COLO829 (cell line): Measurements from ENCODE around the gene SYNJ2.
"Not testable (repeated sequence)": the region's sequence is repeated elsewhere in the genome, so short reads cannot be mapped to it uniquely, and the experiment has no call there.

ENCODE experiments used
- DNase-seq: peaks from one replicate; pipeline ENCODE4 v3.0.0; 2012; ENCODE audit warnings: low spot score

The SYNJ2 gene

GRCh38 chr6:157954150-157955117 lies 27.2 kb upstream of the SYNJ2 start:
- no peak for DNase-seq

DNA sequence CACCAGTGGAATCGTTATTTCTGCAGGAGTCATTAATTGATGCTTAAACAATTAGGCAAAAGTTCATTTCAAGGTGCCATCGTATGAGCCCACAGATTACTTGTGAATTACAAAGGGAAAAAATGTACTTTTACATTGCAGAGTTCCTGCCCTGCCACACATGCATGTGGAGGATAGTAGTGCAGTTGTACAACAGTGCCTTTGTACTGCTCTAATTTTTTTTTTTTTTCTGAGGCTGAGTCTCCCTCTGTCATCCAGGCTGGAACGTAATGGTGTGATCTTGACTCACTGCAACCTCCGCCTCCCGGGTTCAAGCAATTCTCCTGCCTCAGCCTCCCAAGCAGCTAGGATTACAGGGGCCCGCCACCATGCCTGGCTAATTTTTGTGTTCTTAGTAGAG lies 26.0 kb upstream of the SYNJ2 start:
- peak; percentile 17 for DNase-seq

DNA sequence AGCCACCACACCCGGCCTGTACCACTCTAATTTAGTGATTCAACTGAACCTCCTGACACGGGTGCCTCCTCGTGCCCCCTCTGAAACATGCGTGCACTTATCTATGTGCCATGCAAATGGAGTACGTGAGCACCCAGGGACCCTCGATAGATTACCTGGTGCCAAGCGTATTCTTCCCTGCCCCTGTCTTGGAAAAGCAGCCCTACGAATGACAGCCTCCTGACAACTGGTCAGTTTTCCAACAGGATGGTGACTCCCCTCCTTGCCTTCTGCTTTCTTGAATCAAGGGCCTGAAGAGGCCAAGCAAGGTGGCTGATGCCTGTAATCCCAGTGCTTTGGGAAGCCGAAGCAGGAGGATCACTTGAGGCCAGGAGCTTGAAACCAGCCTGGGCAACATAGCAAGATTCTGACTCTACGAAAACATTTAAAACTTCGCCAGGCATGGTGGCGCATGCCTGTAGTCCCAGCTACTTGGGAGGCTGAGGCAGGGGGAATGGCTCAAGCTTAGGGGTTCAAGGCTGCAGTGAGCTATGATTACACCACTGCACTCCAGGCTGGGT lies 25.4 kb upstream of the SYNJ2 start:
- no peak for DNase-seq

GRCh38 chr6:157959451-157960227 lies 22.0 kb upstream of the SYNJ2 start:
- no peak for DNase-seq

DNA sequence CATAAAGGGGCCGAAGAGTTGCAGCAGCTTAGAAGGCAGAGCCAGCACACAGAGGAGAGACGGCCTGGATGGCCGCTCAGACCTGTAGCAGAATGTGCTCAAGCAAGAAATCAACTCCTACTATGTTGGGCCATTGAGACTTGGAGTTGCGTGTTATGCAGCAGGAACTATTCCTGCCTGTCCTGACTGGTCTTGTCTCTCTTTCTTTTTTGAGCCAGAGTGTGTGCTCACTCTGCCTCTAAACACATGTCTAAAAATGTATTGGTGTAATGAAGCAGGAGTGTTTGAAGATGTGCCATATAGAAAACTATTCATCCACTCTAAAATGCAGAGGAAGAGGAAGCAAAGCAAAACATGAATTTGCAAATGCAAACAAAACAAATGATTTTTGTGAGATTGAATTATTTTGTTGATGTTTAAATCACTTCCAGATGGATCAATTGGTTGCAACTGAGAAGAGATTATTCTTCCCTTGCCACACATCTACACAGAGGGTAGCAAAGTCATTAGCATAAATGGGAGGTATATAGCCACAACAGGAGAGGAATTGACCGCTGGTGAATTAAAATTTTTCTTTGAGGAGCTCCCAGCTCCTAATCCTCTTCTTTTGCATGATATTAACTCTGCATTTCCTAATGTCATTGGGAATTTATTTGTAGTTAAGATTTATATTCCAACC lies 20.4 kb upstream of the SYNJ2 start:
- DNase-seq: no peak

- DNase-seq: no peak
These were observed 19.7 kb upstream of the SYNJ2 start for GRCh38 chr6:157961832-157962575.

DNA sequence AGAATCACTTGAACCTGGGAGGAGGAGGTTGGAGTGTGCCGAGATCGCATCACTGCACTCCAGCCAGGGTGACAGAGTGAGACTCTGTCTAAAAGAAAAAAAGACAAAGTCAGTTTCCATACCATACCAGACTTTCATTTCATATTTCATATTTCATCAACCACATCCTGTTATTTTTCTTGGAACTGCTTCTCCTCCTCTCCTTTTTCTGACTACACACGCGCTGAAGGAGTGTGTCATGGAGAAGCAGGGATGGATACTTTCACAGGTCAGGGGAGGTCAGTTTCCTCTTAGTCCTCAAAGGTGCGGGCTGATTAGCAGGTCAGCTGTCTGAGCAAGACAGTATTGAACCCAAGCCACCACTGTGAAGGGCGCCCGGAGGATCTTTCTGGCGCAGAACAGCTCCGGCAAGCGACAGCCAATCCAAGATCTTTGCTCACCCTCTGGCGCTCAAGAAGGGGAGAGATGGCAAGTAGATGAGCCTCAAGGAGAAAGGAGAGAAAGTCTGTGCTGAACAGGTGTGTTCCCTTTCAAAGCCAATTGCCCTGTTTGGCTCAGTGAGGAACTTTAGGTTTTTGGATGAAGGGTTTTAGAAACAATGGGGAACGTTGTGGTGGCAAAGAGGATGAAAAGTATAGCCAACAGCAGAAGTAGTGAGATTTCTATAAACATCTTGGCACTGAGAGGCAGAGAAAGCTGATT lies 18.9 kb upstream of the SYNJ2 start:
- DNase-seq: no peak

- no peak for DNase-seq
These were observed 17.6 kb upstream of the SYNJ2 start for GRCh38 chr6:157964100-157964499.

GRCh38 chr6:157965387-157965786 lies 16.3 kb upstream of the SYNJ2 start:
- DNase-seq: no peak

DNA sequence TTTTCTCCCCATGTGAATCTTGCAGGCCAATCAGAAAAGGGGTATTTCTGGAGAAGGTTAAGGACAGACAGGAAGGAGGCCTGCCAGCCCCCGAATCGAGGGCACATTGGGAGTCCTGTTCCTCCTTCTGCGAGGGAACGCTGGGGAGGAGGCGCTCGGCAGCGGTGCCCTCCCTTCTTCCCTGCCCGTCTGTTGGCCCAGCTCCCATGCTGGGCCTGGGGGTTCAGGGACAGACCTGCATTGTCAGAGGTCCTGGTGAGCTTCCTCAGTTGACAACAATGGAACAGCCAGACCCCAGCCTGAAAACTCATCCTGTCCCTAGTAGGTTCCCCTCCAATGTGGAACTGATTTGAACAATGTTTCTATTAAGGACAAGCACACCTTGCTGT lies 15.1 kb upstream of the SYNJ2 start:
- DNase-seq: no peak

- no peak for DNase-seq
These were observed 14.6 kb upstream of the SYNJ2 start for GRCh38 chr6:157967020-157967419.

DNA sequence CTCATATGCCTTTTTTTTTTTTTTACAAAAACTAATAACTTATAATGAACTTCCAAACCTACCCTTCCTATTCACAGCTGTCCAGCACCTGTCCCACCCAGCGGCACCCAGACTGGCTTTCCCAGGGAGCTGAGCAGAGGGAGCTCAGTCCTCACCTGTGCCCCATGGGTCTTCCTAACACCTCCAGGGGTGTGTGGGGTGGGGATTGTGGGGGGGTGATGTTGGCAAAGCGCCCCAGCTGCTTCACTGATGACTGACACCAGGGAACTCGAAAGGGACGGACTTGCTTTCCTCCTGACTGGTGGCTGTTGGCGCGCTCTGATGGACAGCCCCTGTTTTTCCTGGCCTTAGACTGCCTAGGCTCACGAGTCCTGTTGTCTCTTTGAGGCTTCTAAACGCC lies 14.2 kb upstream of the SYNJ2 start:
- DNase-seq: no peak

DNA sequence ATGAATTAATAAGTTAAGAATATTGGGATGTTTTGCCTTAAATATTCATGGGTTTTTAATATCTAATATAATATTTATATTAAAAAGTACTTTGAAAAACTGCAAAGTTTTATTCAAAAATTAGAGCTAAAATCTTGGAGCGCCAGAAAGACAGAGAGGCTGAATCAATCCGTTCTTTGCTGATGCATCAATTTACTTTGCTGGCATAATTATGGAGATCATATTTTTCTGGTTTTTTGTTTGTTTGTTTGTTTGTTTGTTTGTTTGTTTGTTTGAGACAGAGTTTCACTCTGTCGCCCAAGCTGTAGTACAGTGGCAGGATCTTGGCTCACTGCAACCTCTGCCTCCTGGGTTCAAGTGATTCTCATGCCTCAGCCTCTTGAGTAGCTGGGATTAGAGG lies 9.5 kb upstream of the SYNJ2 start:
- DNase-seq: not testable (repeated sequence)

DNA sequence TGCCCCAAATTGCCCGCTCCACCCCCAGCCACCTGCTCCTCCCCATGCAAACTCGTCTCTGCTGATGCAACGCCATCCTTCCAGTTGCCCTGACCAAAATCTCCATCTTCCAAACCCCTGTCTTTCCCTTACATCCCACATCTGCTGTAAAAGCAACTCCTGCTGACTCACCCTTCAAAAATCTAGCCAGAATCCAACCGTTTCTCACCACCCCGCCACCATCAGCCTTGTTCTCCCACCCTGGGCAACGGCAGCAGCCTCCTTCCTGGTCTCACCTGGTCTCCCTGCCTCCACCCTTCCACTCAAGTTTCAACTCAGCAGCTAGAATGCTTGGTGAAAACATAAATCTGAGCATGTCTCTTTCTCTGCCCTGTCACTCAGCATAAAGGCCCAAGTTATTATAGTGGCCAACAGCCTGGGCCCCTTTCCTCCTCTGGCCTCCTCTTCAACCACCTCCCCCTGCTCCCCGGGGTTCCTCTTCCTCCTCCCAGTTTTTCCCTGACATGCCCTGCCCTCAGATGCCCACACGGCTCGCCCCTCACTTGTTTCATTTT lies 7.2 kb upstream of the SYNJ2 start:
- DNase-seq: no peak

GRCh38 chr6:157974967-157975366 lies 6.7 kb upstream of the SYNJ2 start:
- no peak for DNase-seq

DNA sequence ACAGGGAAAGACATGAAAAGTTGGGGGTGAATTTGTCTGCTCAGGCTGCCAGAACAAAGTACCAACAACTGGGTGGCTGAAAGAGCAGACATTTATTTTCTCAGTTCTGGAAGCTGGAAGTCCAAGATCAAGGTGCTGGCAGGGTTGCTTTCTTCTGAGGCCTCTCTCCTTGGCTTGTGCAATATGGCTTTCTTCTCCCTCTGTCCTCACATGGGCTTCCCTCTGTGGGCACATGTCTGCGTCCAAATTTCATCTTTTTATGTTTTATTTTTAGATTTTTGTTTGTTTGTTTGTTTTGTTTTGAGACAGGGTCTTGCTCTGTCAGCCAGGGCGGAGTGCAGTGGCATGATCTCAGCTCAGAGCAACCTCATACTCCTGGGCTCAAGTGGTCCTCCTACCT lies 6.2 kb upstream of the SYNJ2 start:
- no peak for DNase-seq

DNA sequence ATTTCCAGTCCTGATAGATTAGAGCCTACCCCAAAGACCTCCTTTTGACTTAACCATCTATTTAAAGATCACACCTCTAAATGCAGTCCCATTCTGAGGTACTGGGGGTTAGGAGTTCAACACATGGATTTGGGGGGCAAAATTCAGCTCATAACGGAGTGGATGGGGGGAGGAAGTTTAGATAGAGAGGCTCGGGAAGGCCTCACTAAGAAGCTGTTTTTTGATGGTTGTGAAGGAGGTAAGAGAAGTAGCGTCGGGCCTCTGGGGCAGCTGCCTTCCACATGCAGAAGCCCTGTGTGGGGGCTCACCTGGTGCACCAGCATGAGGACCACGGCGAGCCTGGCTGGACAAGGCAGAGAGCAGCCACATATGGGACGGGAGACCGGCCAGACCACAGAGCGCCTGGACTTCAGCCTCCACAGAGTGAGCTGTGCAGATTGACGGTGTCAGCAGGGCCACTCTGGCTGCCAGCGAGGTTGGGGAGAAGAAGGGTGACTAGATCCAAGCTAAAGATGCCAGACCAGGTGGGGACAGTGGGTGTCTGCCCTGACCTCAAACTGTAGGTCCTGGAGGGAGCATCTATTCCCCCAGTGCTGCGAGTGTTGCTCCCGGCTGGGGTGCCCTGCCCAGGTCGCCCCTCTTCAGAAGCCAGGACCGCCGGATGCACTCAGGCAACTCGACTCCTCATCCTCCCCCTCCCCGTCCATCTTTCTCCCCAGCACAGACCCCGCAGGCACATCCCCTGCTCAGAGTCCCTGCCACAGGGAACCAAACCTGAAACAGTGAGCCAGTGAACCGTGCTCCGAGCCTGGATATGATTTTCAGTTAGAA lies 5.1 kb upstream of the SYNJ2 start:
- no peak for DNase-seq

GRCh38 chr6:157977176-157977804 lies 4.4 kb upstream of the SYNJ2 start:
- no peak for DNase-seq
